ENCODE data around the gene NUP42.
"Not testable (repeated sequence)": the region's sequence is repeated elsewhere in the genome, so short reads cannot be mapped to it uniquely, and the experiment has no call there.

Gene NUP42

DNA sequence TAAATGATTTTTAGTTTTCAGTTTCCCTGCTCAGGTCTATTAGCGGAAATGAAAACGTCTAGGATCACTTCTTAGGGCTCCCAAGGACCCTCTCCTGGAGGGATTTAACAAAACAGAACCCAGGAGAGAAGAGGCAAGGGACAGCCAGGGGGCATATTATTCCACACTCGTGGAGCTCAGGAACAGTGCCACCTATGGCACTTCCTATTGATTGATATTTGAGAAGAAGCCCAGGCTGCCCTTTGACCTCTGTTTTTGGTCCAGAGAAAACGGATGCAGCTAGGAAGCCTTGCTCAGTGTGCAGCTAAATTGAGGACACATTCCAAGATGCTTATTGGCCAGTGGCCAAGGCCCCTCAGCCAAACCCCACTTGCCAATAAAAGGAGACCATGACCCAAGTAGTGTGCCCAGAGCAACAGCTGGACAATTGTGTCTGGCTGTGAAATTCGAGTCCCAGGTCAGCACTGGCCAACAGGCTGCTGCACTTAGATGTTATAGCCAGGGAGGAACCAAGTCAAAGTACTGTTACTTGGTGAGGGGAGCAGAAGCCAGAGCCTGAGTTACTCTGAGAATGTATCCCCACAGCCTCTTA lies 40.7 kb downstream of the NUP42 start:
- H3K36me3 ChIP-seq (ENCODE audit: control insufficient read depth, insufficient read depth, low read length) = no peaks in the 10 kb centered on the region
- H3K4me1 ChIP-seq (ENCODE audit: control insufficient read depth, insufficient read depth, low read length) = no peaks in the 10 kb centered on the region
- no peak overlapping the region for H3K4me3 ChIP-seq (ENCODE audit: low read length)
- no peak overlapping the region for H3K9ac ChIP-seq (ENCODE audit: low read length)
- no peaks in the 10 kb centered on the region for H3K27me3 ChIP-seq (ENCODE audit: control insufficient read depth, insufficient read depth, low read length)
- H3K27ac ChIP-seq (ENCODE audit: low read depth, low read length) = no peak overlapping the region

GRCh38 chr7:23224364-23224763 lies 42.5 kb downstream of the NUP42 start:
- not testable (repeated sequence) for H3K27me3 ChIP-seq (ENCODE audit: control insufficient read depth, insufficient read depth, low read length); H3K27ac ChIP-seq (ENCODE audit: low read depth, low read length); H3K4me1 ChIP-seq (ENCODE audit: control insufficient read depth, insufficient read depth, low read length); H3K36me3 ChIP-seq (ENCODE audit: control insufficient read depth, insufficient read depth, low read length); H3K4me3 ChIP-seq (ENCODE audit: low read length); H3K9ac ChIP-seq (ENCODE audit: low read length)

GRCh38 chr7:23226844-23227450 lies 45.1 kb downstream of the NUP42 start:
- Histone ChIP-seq H3K4me3 (ENCODE audit: low read length) (no peak overlapping the region), H3K27me3 (ENCODE audit: control insufficient read depth, insufficient read depth, low read length) (no peaks in the 10 kb centered on the region), H3K9ac (ENCODE audit: low read length) (no peak overlapping the region), H3K27ac (ENCODE audit: low read depth, low read length) (no peak overlapping the region), H3K36me3 (ENCODE audit: control insufficient read depth, insufficient read depth, low read length) (no peaks in the 10 kb centered on the region), H3K4me1 (ENCODE audit: control insufficient read depth, insufficient read depth, low read length) (no peaks in the 10 kb centered on the region)

DNA sequence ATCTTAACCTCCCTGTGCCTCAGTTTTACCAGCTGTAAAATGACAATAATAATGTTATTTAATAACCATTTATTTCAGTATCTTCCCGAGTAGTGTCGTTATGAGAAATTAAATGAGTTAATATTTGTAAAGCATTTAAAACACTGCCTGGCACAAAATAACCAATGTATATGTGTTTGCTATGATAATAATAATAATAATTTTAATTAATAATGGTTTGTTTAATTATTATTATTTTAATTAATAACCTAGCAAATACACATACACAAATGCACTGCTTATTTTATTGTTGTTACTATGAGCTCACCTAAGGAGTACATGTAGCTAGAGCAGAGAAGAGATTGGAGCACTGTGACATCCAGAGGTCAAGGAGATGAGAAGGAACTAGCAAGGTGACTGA lies 46.6 kb downstream of the NUP42 start:
- H3K36me3 ChIP-seq (ENCODE audit: control insufficient read depth, insufficient read depth, low read length) = no peaks in the 10 kb centered on the region

GRCh38 chr7:23230641-23231101 lies 48.8 kb downstream of the NUP42 start:
- Histone ChIP-seq H3K36me3 (ENCODE audit: control insufficient read depth, insufficient read depth, low read length) (no peaks in the 10 kb centered on the region), H3K27ac (ENCODE audit: low read depth, low read length) (no peak overlapping the region), H3K9ac (ENCODE audit: low read length) (no peak overlapping the region), H3K4me1 (ENCODE audit: control insufficient read depth, insufficient read depth, low read length) (no peaks in the 10 kb centered on the region), H3K4me3 (ENCODE audit: low read length) (no peak overlapping the region), H3K27me3 (ENCODE audit: control insufficient read depth, insufficient read depth, low read length) (no peaks in the 10 kb centered on the region)

More for the DNA sequence above, 46.6 kb downstream of the NUP42 start:
- Histone ChIP-seq H3K27me3 (ENCODE audit: control insufficient read depth, insufficient read depth, low read length) (no peaks in the 10 kb centered on the region), H3K9ac (ENCODE audit: low read length) (no peak overlapping the region), H3K27ac (ENCODE audit: low read depth, low read length) (no peak overlapping the region), H3K4me3 (ENCODE audit: low read length) (no peak overlapping the region), H3K4me1 (ENCODE audit: control insufficient read depth, insufficient read depth, low read length) (no peaks in the 10 kb centered on the region)

- Histone ChIP-seq H3K9ac (ENCODE audit: low read length) (no peak overlapping the region), H3K27ac (ENCODE audit: low read depth, low read length) (no peak overlapping the region), H3K4me3 (ENCODE audit: low read length) (no peak overlapping the region), H3K4me1 (ENCODE audit: control insufficient read depth, insufficient read depth, low read length) (no peaks in the 10 kb centered on the region), H3K27me3 (ENCODE audit: control insufficient read depth, insufficient read depth, low read length) (no peaks in the 10 kb centered on the region), H3K36me3 (ENCODE audit: control insufficient read depth, insufficient read depth, low read length) (no peaks in the 10 kb centered on the region)
Measured at GRCh38 chr7:23232966-23233365, 51.1 kb downstream of the NUP42 start.

GRCh38 chr7:23234569-23235296 lies 52.9 kb downstream of the NUP42 start:
- Histone ChIP-seq H3K9ac (ENCODE audit: low read length) (no peak overlapping the region), H3K36me3 (ENCODE audit: control insufficient read depth, insufficient read depth, low read length) (no peaks in the 10 kb centered on the region), H3K4me3 (ENCODE audit: low read length) (no peak overlapping the region), H3K27ac (ENCODE audit: low read depth, low read length) (no peak overlapping the region), H3K27me3 (ENCODE audit: control insufficient read depth, insufficient read depth, low read length) (no peaks in the 10 kb centered on the region), H3K4me1 (ENCODE audit: control insufficient read depth, insufficient read depth, low read length) (no peaks in the 10 kb centered on the region)

GRCh38 chr7:23235813-23236221 lies 54.0 kb downstream of the NUP42 start:
- H3K27ac ChIP-seq (ENCODE audit: low read depth, low read length) = no peak overlapping the region
- H3K9ac ChIP-seq (ENCODE audit: low read length) = no peak overlapping the region
- H3K4me3 ChIP-seq (ENCODE audit: low read length) = no peak overlapping the region
- no peaks in the 10 kb centered on the region for H3K27me3 ChIP-seq (ENCODE audit: control insufficient read depth, insufficient read depth, low read length)
- no peaks in the 10 kb centered on the region for H3K36me3 ChIP-seq (ENCODE audit: control insufficient read depth, insufficient read depth, low read length)
- no peaks in the 10 kb centered on the region for H3K4me1 ChIP-seq (ENCODE audit: control insufficient read depth, insufficient read depth, low read length)

GRCh38 chr7:23237000-23237399 lies 55.2 kb downstream of the NUP42 start:
- H3K9ac ChIP-seq (ENCODE audit: low read length) = no peak overlapping the region
- H3K4me1 ChIP-seq (ENCODE audit: control insufficient read depth, insufficient read depth, low read length) = no peaks in the 10 kb centered on the region
- no peaks in the 10 kb centered on the region for H3K27me3 ChIP-seq (ENCODE audit: control insufficient read depth, insufficient read depth, low read length)
- no peak overlapping the region for H3K4me3 ChIP-seq (ENCODE audit: low read length)
- no peak overlapping the region for H3K27ac ChIP-seq (ENCODE audit: low read depth, low read length)
- no peaks in the 10 kb centered on the region for H3K36me3 ChIP-seq (ENCODE audit: control insufficient read depth, insufficient read depth, low read length)

DNA sequence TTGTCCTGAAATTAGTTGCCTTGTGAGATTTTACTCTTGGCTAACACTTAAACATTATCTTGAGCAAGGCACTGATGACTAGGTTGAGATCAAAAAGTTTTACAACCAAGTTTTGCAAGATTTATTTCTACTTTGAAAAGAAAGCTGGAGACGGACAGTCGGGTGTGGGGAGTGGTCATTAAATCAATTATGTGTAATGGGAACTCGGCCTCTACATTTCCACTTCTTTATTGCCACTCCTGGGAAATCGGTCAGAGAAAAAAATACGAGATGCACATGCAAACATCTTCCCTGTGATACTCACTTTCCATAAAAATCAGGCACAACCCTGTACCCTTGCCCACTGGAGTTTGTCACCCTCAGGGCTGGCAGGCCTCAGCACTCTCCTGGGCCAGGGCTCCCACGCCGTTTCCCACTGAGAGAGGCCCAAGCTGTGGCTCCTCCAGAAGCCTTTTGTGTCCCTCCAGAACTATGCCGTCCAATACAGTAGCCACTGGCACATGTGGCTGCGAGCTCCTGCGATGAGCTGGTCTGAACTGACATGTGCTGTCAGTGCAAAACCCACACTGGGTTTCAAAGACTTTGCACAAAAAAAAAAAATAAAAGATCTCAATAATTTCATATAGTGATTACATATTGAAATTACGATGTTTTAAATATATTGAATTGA lies 57.3 kb downstream of the NUP42 start:
- Histone ChIP-seq H3K9ac (ENCODE audit: low read length) (no peak overlapping the region), H3K4me1 (ENCODE audit: control insufficient read depth, insufficient read depth, low read length) (no peaks in the 10 kb centered on the region), H3K4me3 (ENCODE audit: low read length) (no peak overlapping the region), H3K27me3 (ENCODE audit: control insufficient read depth, insufficient read depth, low read length) (no peaks in the 10 kb centered on the region), H3K36me3 (ENCODE audit: control insufficient read depth, insufficient read depth, low read length) (no peaks in the 10 kb centered on the region), H3K27ac (ENCODE audit: low read depth, low read length) (no peak overlapping the region)

GRCh38 chr7:23239698-23240097 lies 57.9 kb downstream of the NUP42 start:
- Histone ChIP-seq H3K9ac (ENCODE audit: low read length) (no peak overlapping the region), H3K27me3 (ENCODE audit: control insufficient read depth, insufficient read depth, low read length) (no peaks in the 10 kb centered on the region), H3K27ac (ENCODE audit: low read depth, low read length) (no peak overlapping the region), H3K4me3 (ENCODE audit: low read length) (no peak overlapping the region), H3K4me1 (ENCODE audit: control insufficient read depth, insufficient read depth, low read length) (no peaks in the 10 kb centered on the region), H3K36me3 (ENCODE audit: control insufficient read depth, insufficient read depth, low read length) (no peaks in the 10 kb centered on the region)

- Histone ChIP-seq H3K27ac (ENCODE audit: low read depth, low read length) (no peak overlapping the region), H3K27me3 (ENCODE audit: control insufficient read depth, insufficient read depth, low read length) (peaks cover 2% of the 10 kb centered on the region), H3K4me1 (ENCODE audit: control insufficient read depth, insufficient read depth, low read length) (no peaks in the 10 kb centered on the region), H3K9ac (ENCODE audit: low read length) (no peak overlapping the region), H3K4me3 (ENCODE audit: low read length) (no peak overlapping the region), H3K36me3 (ENCODE audit: control insufficient read depth, insufficient read depth, low read length) (no peaks in the 10 kb centered on the region)
Measured at GRCh38 chr7:23242321-23242720, 60.5 kb downstream of the NUP42 start.
